HCT116 (cell line): ENCODE results near the gene DHCR7. TPM values are rescaled to one million over a fixed set of nuclear protein-coding genes. Genes with fewer than 3 reads are reported as not detected.

ENCODE experiments used
- ATAC-seq: fragments of 200-7000 bp; cut with Tn5 transposase; 2 replicates; pipeline ENCODE4 v1.9.1; 2020; ENCODE audit warnings: mild to moderate bottlenecking, moderate library complexity
- BruUV-seq: library from RNA; stranded (reverse); fragments of 400-500 nt; replicated peaks from 2 replicates; lab custom pipeline; 2021; lab: Mats Ljungman, UMichigan
- CTCF ChIA-PET: fragments of 300-600 bp; sonication (Branson Sonifier 250); formaldehyde crosslinking; loops from one replicate; lab custom pipeline; 2021; ENCODE audit warnings: antibody characterized with exemption; lab: Charles Lee
- POLR2A ChIA-PET: fragments of 300-600, 350-600 bp; sonication (Branson Sonifier 250); formaldehyde crosslinking; loops from one replicate; lab custom pipeline; 2021; ENCODE audit warnings: antibody characterized with exemption; lab: Charles Lee
- RAD21 ChIA-PET, 2 experiments: fragments of 300-600 bp; sonication (Branson Sonifier 250); formaldehyde crosslinking; loops; one replicate each; lab custom pipeline; 2023; ENCODE audit warnings: low total read pairs in 2 of 2; ENCODE audit not compliant: uncharacterized antibody in 2 of 2, unreplicated experiment in 2 of 2, low non-redundant PET in 1 of 2; lab: Charles Lee
- DNase-seq: peaks from one replicate; pipeline ENCODE4 v3.0.0-alpha.2; 2010; ENCODE audit warnings: low read depth, low spot score
- H2AFZ ChIP-seq: fragments of 200-600 bp; shearing (Covaris generic), sonication (generic); 2 replicates; pipeline ENCODE4 v1.6.1; 2017; ENCODE audit warnings: low read depth, mixed run types, mixed read lengths, antibody characterized with exemption, low read length; ENCODE audit not compliant: poor library complexity, severe bottlenecking
- H3K27ac ChIP-seq: 2 replicates; pipeline ENCODE4 v1.5.1; 2012; ENCODE audit warnings: low read depth, low read length
- H3K27me3 ChIP-seq: fragments of 200-600 bp; sonication (generic); 2 replicates; pipeline ENCODE4 v1.6.1; 2016; ENCODE audit warnings: mixed run types, low read length, mixed read lengths; ENCODE audit not compliant: insufficient read depth
- H3K36me3 ChIP-seq, 2 experiments: fragments of 200-500 bp in 1 of 2; fragments of 200-600 bp in 1 of 2; sonication (Bioruptor generic) in 1 of 2; sonication (generic) in 1 of 2; 2 replicates each; pipeline versions ENCODE4 v1.5.1 to v1.6.1; 2014 to 2016; ENCODE audit warnings: low read length in 2 of 2, inconsistent platforms in 1 of 2, mixed read lengths in 1 of 2, mixed run types in 1 of 2; ENCODE audit not compliant: insufficient read depth in 2 of 2, control insufficient read depth in 1 of 2
- H3K4me1 ChIP-seq, 2 experiments: fragments of 200-600 bp in 1 of 2; sonication (generic) in 1 of 2; 2 replicates each; pipeline versions ENCODE4 v1.5.1 to v1.6.1; 2012 to 2017; ENCODE audit warnings: low read length in 2 of 2, inconsistent platforms in 1 of 2, mild to moderate bottlenecking in 1 of 2, mixed read lengths in 1 of 2, mixed run types in 1 of 2, moderate library complexity in 1 of 2; ENCODE audit not compliant: insufficient read depth in 2 of 2, control insufficient read depth in 1 of 2
- H3K4me2 ChIP-seq: fragments of 200-600 bp; sonication (generic); 2 replicates; pipeline ENCODE4 v1.6.1; 2017; ENCODE audit warnings: mixed run types, low read length, mixed read lengths
- H3K4me3 ChIP-seq, 2 experiments: fragments of 200-600 bp in 1 of 2; sonication (generic) in 1 of 2; replicated peaks in 1 of 2; 2 replicates each; pipeline ENCODE4 v1.5.1; 2011 to 2016; ENCODE audit warnings: low read length in 2 of 2, control low read depth in 1 of 2, low read depth in 1 of 2, mild to moderate bottlenecking in 1 of 2, mixed read lengths in 1 of 2, mixed run types in 1 of 2
- H3K79me2 ChIP-seq: fragments of 200-600 bp; sonication (generic); 2 replicates; pipeline ENCODE4 v1.6.1; 2017; ENCODE audit warnings: mild to moderate bottlenecking, mixed run types, low read length, moderate library complexity, mixed read lengths; ENCODE audit not compliant: insufficient read depth
- H3K9ac ChIP-seq: fragments of 200-600 bp; sonication (generic); 2 replicates; pipeline ENCODE4 v1.6.1; 2016; ENCODE audit warnings: low read length, mixed read lengths
- H3K9me2 ChIP-seq: fragments of 200-600 bp; sonication (generic), shearing (Covaris generic); 2 replicates; pipeline ENCODE4 v1.6.1; 2017; ENCODE audit warnings: mixed run types, mild to moderate bottlenecking, moderate library complexity; ENCODE audit not compliant: insufficient read depth
- H3K9me3 ChIP-seq, 2 experiments: fragments of 200-500 bp in 1 of 2; fragments of 200-600 bp in 1 of 2; sonication (Bioruptor generic) in 1 of 2; sonication (generic) in 1 of 2; 2 replicates each; pipeline ENCODE4 v1.6.1; 2014 to 2017; ENCODE audit warnings: low read length in 2 of 2, mixed read lengths in 2 of 2, inconsistent platforms in 1 of 2, low read depth in 1 of 2, mild to moderate bottlenecking in 1 of 2, mixed run types in 1 of 2, moderate library complexity in 1 of 2; ENCODE audit not compliant: control insufficient read depth in 1 of 2, insufficient read depth in 1 of 2
- H4K20me1 ChIP-seq: fragments of 200-600 bp; sonication (generic), shearing (Covaris generic); 2 replicates; pipeline ENCODE4 v1.6.1; 2017; ENCODE audit warnings: mixed run types, mild to moderate bottlenecking, moderate library complexity; ENCODE audit not compliant: insufficient read depth
- EZH2 ChIP-seq: fragments of 200-600 bp; sonication (generic); IDR thresholded peaks from 2 replicates; pipeline ENCODE4 v1.6.1; 2017; ENCODE audit warnings: antibody characterized with exemption, mixed run types
- JUND ChIP-seq: IDR thresholded peaks from 2 replicates; pipeline ENCODE4 v1.6.1; 2012
- RAD21 ChIP-seq: IDR thresholded peaks from 2 replicates; pipeline ENCODE4 v1.6.1; 2012; ENCODE audit warnings: low read depth, mild to moderate bottlenecking
- REST ChIP-seq: IDR thresholded peaks from 2 replicates; pipeline ENCODE4 v1.6.1; 2012; ENCODE audit warnings: low read depth
- SIN3A ChIP-seq: IDR thresholded peaks from 2 replicates; pipeline ENCODE4 v1.6.1; 2012; ENCODE audit warnings: low read depth
- SP1 ChIP-seq: IDR thresholded peaks from 2 replicates; pipeline ENCODE4 v1.6.1; 2012; ENCODE audit warnings: low read depth
- SRF ChIP-seq: IDR thresholded peaks from 2 replicates; pipeline ENCODE4 v1.6.1; 2012; ENCODE audit warnings: low read depth
- TCF7L2 ChIP-seq: IDR thresholded peaks from 2 replicates; pipeline ENCODE4 v1.7.0; 2011; ENCODE audit warnings: borderline replicate concordance, inconsistent platforms; ENCODE audit not compliant: insufficient read depth, insufficient read length; ENCODE audit errors: extremely low read depth
- intact Hi-C: fragments of 100-400 bp; cut with micrococcal nuclease; formaldehyde crosslinking; loops from 2 replicates; pipeline ENCODE4 v1.10.0; 2022
- total RNA-seq: library from RNA; stranded (reverse); gene quantifications from one replicate; pipeline ENCODE4 v1.2.1, GENCODE V29; 2021; ENCODE audit not compliant: unreplicated experiment

The DHCR7 gene
- total RNA-seq, 1 experiment from 2014 or later = 115 TPM

GRCh38 chr11:71451596-71452198 is 3.5 kb upstream of the DHCR7 start:
- H4K20me1 ChIP-seq = peaks cover 3% of the 10 kb centered on the region; the same call in 1 of the 2 replicates
- H3K27ac ChIP-seq = no peak overlapping the region
- peaks cover 16 to 22% of the 10 kb centered on the region in 2 experiments; a peak in 3 of 4 replicates for H3K36me3 ChIP-seq
- no TSS peak for BruUV-seq
- H3K27me3 ChIP-seq = no peaks in the 10 kb centered on the region
- no peak overlapping the region for H3K4me2 ChIP-seq
- no peaks in the 10 kb centered on the region for H3K9me2 ChIP-seq
- ChIA-PET CTCF (no interaction called here), RAD21 (no interaction called here), POLR2A (no interaction called here)
- peaks cover 10 to 28% of the 10 kb centered on the region in 2 experiments; a peak in 3 of 4 replicates for H3K4me1 ChIP-seq
- H3K9me3 ChIP-seq = peaks cover 0 to 2% of the 10 kb centered on the region in 2 experiments; a peak in 1 of 4 replicates
- DNase-seq = no peak
- intact Hi-C loops = no loop called here
- no peak overlapping the region for H3K9ac ChIP-seq
- H2AFZ ChIP-seq = no peak overlapping the region
- no peak for ATAC-seq
- H3K79me2 ChIP-seq = peaks cover 50% of the 10 kb centered on the region
- no peak for TF ChIP-seq SP1
- TF ChIP-seq SIN3A = no peak
- H3K4me3 ChIP-seq = no peak overlapping the region

- CTCF ChIA-PET = no interaction called here
- Histone ChIP-seq H3K9me3 (peaks cover 0 to 4% of the 10 kb centered on the region in 2 experiments; a peak in 1 of 4 replicates), H3K4me2 (no peak overlapping the region), H3K4me3 (no peak overlapping the region), H3K36me3 (peaks cover 15 to 29% of the 10 kb centered on the region in 2 experiments), H3K9ac (no peak overlapping the region)
- ATAC-seq = no peak
- no peak for DNase-seq
- POLR2A ChIA-PET = no interaction called here
- no peak for TF ChIP-seq JUND
- no peak for TF ChIP-seq SP1
- no peak for TF ChIP-seq RAD21
- no peak for TF ChIP-seq TCF7L2
- no peak for TF ChIP-seq EZH2
- TF ChIP-seq SRF = no peak
- no peak for TF ChIP-seq REST
- TF ChIP-seq, all 23 proteins: peak for 0
- intact Hi-C loops = no loop called here
- Histone ChIP-seq H3K79me2 (peaks cover 50% of the 10 kb centered on the region), H3K27ac (no peak overlapping the region), H2AFZ (no peak overlapping the region), H4K20me1 (peaks cover 3% of the 10 kb centered on the region; the same call in 1 of the 2 replicates), H3K9me2 (no peaks in the 10 kb centered on the region), H3K4me1 (peaks cover 10 to 28% of the 10 kb centered on the region in 2 experiments; a peak in 3 of 4 replicates), H3K27me3 (no peaks in the 10 kb centered on the region)
- no TSS peak for BruUV-seq
- RAD21 ChIA-PET = no interaction called here
Measured at GRCh38 chr11:71450939-71451338, 2.7 kb upstream of the DHCR7 start.
